ACC112 (cell line): Measurements from ENCODE around the gene GAD2.
"Not testable (repeated sequence)": the region's sequence is repeated elsewhere in the genome, so short reads cannot be mapped to it uniquely, and the experiment has no call there.

Experiments
- H2AFZ ChIP-seq: fragments of 200-600 bp; sonication (generic); one replicate; pipeline ENCODE4 v1.6.0; 2017; ENCODE audit warnings: antibody characterized with exemption, low read length; ENCODE audit not compliant: unreplicated experiment
- H3K27ac ChIP-seq: fragments of 200-600 bp; sonication (generic); 2 replicates; pipeline ENCODE4 v1.5.1; 2014; ENCODE audit warnings: low read depth, mild to moderate bottlenecking, antibody characterized with exemption, low read length, moderate library complexity
- H3K27me3 ChIP-seq: fragments of 200-600 bp; sonication (generic); 2 replicates; pipeline ENCODE4 v1.6.1; 2014; ENCODE audit warnings: mild to moderate bottlenecking, antibody characterized with exemption, low read length, moderate library complexity, mixed read lengths; ENCODE audit not compliant: insufficient read depth
- H3K36me3 ChIP-seq: fragments of 200-600 bp; sonication (generic); 2 replicates; pipeline ENCODE4 v1.6.1; 2016; ENCODE audit warnings: mild to moderate bottlenecking, antibody characterized with exemption, low read length, moderate library complexity, mixed read lengths; ENCODE audit not compliant: insufficient read depth
- H3K4me1 ChIP-seq: fragments of 200-600 bp; sonication (generic); one replicate; pipeline ENCODE4 v1.6.1; 2016; ENCODE audit warnings: low read length, mixed read lengths; ENCODE audit not compliant: insufficient read depth, unreplicated experiment, control insufficient read depth
- H3K4me3 ChIP-seq: fragments of 200-600 bp; sonication (generic); 2 replicates; pipeline ENCODE4 v1.5.1; 2014; ENCODE audit warnings: mild to moderate bottlenecking, low read depth, low read length
- H3K79me2 ChIP-seq: fragments of 200-600 bp; sonication (generic); one replicate; pipeline ENCODE4 v1.6.0; 2016; ENCODE audit warnings: low read length; ENCODE audit not compliant: control insufficient read depth, unreplicated experiment, insufficient read depth

GAD2 gene

GRCh38 chr10:26341701-26342100 is 125.1 kb downstream of the GAD2 start:
- H3K27me3 ChIP-seq, result no peaks in the 10 kb centered on the region
- H3K4me3 ChIP-seq, result no peak overlapping the region
- H3K4me1 ChIP-seq, result no peaks in the 10 kb centered on the region
- H3K79me2 ChIP-seq, result no peaks in the 10 kb centered on the region
- H3K27ac ChIP-seq, result no peak overlapping the region
- no peak overlapping the region for H2AFZ ChIP-seq
- no peaks in the 10 kb centered on the region for H3K36me3 ChIP-seq

GRCh38 chr10:26348821-26349417 is 132.3 kb downstream of the GAD2 start:
- H3K36me3 ChIP-seq, H3K27ac ChIP-seq, H3K4me3 ChIP-seq, H3K4me1 ChIP-seq, H2AFZ ChIP-seq, H3K79me2 ChIP-seq: not testable (repeated sequence)
- peaks cover 20% of the 10 kb centered on the region; the same call in 1 of the 2 replicates for H3K27me3 ChIP-seq
